NCI-H1694 treated with DMSO at 0.1 percent for 48 hours (cell line): ENCODE data around the gene TENT5A.

ENCODE experiments used
- DNase-seq: peaks from one replicate; lab custom pipeline; 2025; lab: John Stamatoyannopoulos, UW

The TENT5A gene

GRCh38 chr6:81713205-81713604, 39.3 kb downstream of the TENT5A start:
- no peak for DNase-seq

DNA sequence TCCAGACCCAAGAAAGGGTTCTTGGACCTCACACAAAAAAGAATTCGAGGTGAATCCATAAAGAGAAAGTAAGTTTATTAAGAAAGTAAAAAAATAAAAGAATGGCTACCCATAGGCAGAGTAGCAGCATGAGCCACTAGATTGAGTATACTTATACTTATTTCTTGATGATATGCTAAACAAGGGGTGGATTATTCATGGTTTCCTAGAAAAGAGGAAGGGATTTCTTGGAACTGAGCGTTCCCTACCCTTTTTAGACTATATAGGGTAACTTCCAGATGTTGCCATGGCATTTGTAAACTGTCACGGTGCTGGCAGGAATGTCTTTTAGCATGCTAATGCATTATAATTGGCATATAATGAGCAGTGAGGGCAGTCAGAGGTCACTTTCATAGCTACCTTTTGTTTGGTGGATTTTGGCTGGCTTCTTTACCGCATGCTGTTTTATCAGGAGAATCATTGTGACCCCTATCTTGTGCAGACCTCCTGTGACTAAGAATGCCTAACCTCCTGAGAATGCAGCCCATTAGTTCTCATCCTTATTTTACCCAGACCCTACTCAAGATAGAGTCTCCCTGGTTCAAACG, 44.3 kb downstream of the TENT5A start:
- no peak for DNase-seq

- DNase-seq = no peak
Observed at GRCh38 chr6:81704700-81705099, 47.8 kb downstream of the TENT5A start.

DNA sequence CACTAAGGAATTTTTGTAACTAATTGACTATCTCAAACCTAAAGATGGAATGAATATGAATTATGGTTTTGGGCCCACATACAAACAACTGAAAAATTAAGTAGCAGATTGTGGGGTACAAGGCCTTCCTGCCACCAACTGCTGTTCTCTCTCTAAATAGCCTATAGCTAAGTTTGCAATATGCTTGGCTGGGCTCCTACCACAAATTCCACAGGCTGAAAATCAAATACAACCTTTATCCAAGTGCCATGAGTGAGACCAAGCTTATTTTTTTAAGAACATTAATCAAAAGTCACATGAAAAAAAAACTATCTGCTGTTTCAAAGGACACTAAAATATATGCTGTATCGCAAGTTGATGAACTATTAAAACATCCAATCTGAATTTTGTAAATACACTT, 52.1 kb downstream of the TENT5A start:
- no peak for DNase-seq

GRCh38 chr6:81697559-81697958, 54.9 kb downstream of the TENT5A start:
- no peak for DNase-seq

- no peak for DNase-seq
Observed at GRCh38 chr6:81696524-81696923, 56.0 kb downstream of the TENT5A start.
